H9 (cell line): ENCODE measurements around the gene CD164. TPM values are rescaled to one million over a fixed set of nuclear protein-coding genes. Genes with fewer than 3 reads are reported as not detected.

Source experiments
- DNase-seq: peaks from one replicate; pipeline ENCODE4 v3.0.0-alpha.2; 2017
- H2AFZ ChIP-seq: one replicate; pipeline ENCODE4 v1.6.1; 2013; ENCODE audit warnings: mild to moderate bottlenecking, low read length, control low read depth, moderate library complexity
- H2AK5ac ChIP-seq: 2 replicates; pipeline ENCODE4 v1.6.1; 2013; ENCODE audit warnings: low read length, control low read depth, mixed read lengths; ENCODE audit not compliant: insufficient read length
- H2BK120ac ChIP-seq: one replicate; pipeline ENCODE4 v1.6.1; 2013; ENCODE audit warnings: low read depth, mild to moderate bottlenecking, low read length, control low read depth, inconsistent platforms; ENCODE audit not compliant: poor library complexity, severe bottlenecking
- H2BK12ac ChIP-seq: 2 replicates; pipeline ENCODE4 v1.6.1; 2013; ENCODE audit warnings: low read length, control low read depth, mixed read lengths, low read depth; ENCODE audit not compliant: insufficient read length
- H2BK15ac ChIP-seq: 2 replicates; pipeline ENCODE4 v1.6.1; 2013; ENCODE audit warnings: low read depth, low read length, control low read depth
- H2BK20ac ChIP-seq: one replicate; pipeline ENCODE4 v1.6.1; 2013; ENCODE audit warnings: low read depth, mild to moderate bottlenecking, low read length, control low read depth, inconsistent platforms; ENCODE audit not compliant: poor library complexity, severe bottlenecking
- H2BK5ac ChIP-seq: 2 replicates; pipeline ENCODE4 v1.6.1; 2013; ENCODE audit warnings: low read length, control low read depth, mixed read lengths; ENCODE audit not compliant: insufficient read length
- H3K14ac ChIP-seq: 2 replicates; pipeline ENCODE4 v1.6.1; 2013; ENCODE audit warnings: low read length, control low read depth; ENCODE audit not compliant: insufficient read depth
- H3K18ac ChIP-seq: 2 replicates; pipeline ENCODE4 v1.6.1; 2013; ENCODE audit warnings: low read depth, mild to moderate bottlenecking, mixed read lengths, low read length, control low read depth; ENCODE audit not compliant: insufficient read length
- H3K23ac ChIP-seq: 2 replicates; pipeline ENCODE4 v1.6.1; 2013; ENCODE audit warnings: low read length, control low read depth, mixed read lengths, low read depth; ENCODE audit not compliant: insufficient read length
- H3K23me2 ChIP-seq: 2 replicates; pipeline ENCODE4 v1.6.1; 2013; ENCODE audit warnings: low read depth, mild to moderate bottlenecking, mixed read lengths, low read length, control low read depth; ENCODE audit not compliant: insufficient read length, poor library complexity, severe bottlenecking
- H3K27ac ChIP-seq: 2 replicates; pipeline ENCODE4 v1.5.1; 2013; ENCODE audit warnings: low read length, control low read depth, mixed read lengths, low read depth; ENCODE audit not compliant: insufficient read length
- H3K27me3 ChIP-seq: 2 replicates; pipeline ENCODE4 v1.6.1; 2013; ENCODE audit warnings: low read length, control low read depth, inconsistent platforms; ENCODE audit not compliant: insufficient read depth
- H3K4ac ChIP-seq: 2 replicates; pipeline ENCODE4 v1.6.1; 2013; ENCODE audit warnings: low read depth, mild to moderate bottlenecking, control low read depth, inconsistent platforms, low read length, moderate library complexity
- H3K4me1 ChIP-seq: 2 replicates; pipeline ENCODE4 v1.6.1; 2013; ENCODE audit warnings: low read length, control low read depth, inconsistent platforms; ENCODE audit not compliant: insufficient read depth
- H3K4me2 ChIP-seq: 2 replicates; pipeline ENCODE4 v1.6.1; 2013; ENCODE audit warnings: low read length, control low read depth, mixed read lengths; ENCODE audit not compliant: insufficient read length, insufficient read depth
- H3K56ac ChIP-seq: 2 replicates; pipeline ENCODE4 v1.6.1; 2013; ENCODE audit warnings: low read depth, mild to moderate bottlenecking, mixed read lengths, low read length, control low read depth; ENCODE audit not compliant: insufficient read length
- H3K79me1 ChIP-seq: 2 replicates; pipeline ENCODE4 v1.6.1; 2013; ENCODE audit warnings: low read depth, mild to moderate bottlenecking, moderate library complexity, low read length, control low read depth, inconsistent platforms; ENCODE audit not compliant: insufficient read depth, poor library complexity, severe bottlenecking
- H3K79me2 ChIP-seq: 2 replicates; pipeline ENCODE4 v1.6.1; 2013; ENCODE audit warnings: low read length, control low read depth, inconsistent platforms; ENCODE audit not compliant: insufficient read depth
- H3K9ac ChIP-seq: 2 replicates; pipeline ENCODE4 v1.6.1; 2013; ENCODE audit warnings: low read length, control low read depth, mixed read lengths; ENCODE audit not compliant: insufficient read length; ENCODE audit errors: extremely low read depth
- H3K9me3 ChIP-seq: one replicate; pipeline ENCODE4 v1.6.1; 2013; ENCODE audit warnings: low read depth, low read length, inconsistent platforms; ENCODE audit not compliant: control insufficient read depth
- H3T11ph ChIP-seq: one replicate; pipeline ENCODE4 v1.6.1; 2013; ENCODE audit warnings: mild to moderate bottlenecking, low read length, control low read depth, inconsistent platforms
- H4K20me1 ChIP-seq: one replicate; pipeline ENCODE4 v1.6.1; 2013; ENCODE audit not compliant: control insufficient read depth, insufficient read length, insufficient read depth
- H4K5ac ChIP-seq: 2 replicates; pipeline ENCODE4 v1.6.1; 2013; ENCODE audit warnings: low read depth, mild to moderate bottlenecking, mixed read lengths, low read length, control low read depth; ENCODE audit not compliant: insufficient read length
- H4K8ac ChIP-seq: replicated peaks from 2 replicates; pipeline ENCODE4 v1.6.1; 2013; ENCODE audit warnings: low read length, control low read depth, mixed read lengths, low read depth; ENCODE audit not compliant: insufficient read length
- H4K91ac ChIP-seq: 2 replicates; pipeline ENCODE4 v1.6.1; 2013; ENCODE audit warnings: low read depth, mild to moderate bottlenecking, moderate library complexity, mixed read lengths, low read length, control low read depth; ENCODE audit not compliant: insufficient read length
- H3K27ac Mint-ChIP-seq, 3 experiments: 2 replicates in 2 of 3; 3 replicates in 1 of 3; pipeline ENCODE4 v1.8.0; 2020 to 2021; ENCODE audit warnings: mixed read lengths in 3 of 3, mild to moderate bottlenecking in 1 of 3, moderate library complexity in 1 of 3
- H3K27me3 Mint-ChIP-seq: 2 replicates; pipeline ENCODE4 v1.8.0; 2021; ENCODE audit warnings: low read depth, mild to moderate bottlenecking, moderate library complexity, mixed read lengths
- H3K36me3 Mint-ChIP-seq, 3 experiments: 2 replicates in 2 of 3; 3 replicates in 1 of 3; pipeline ENCODE4 v1.8.0; 2020 to 2021; ENCODE audit warnings: low read depth in 3 of 3, mixed read lengths in 3 of 3; ENCODE audit not compliant: insufficient read depth in 1 of 3
- H3K4me1 Mint-ChIP-seq, 2 experiments: 2 replicates each; pipeline ENCODE4 v1.8.0; 2020; ENCODE audit warnings: mixed read lengths in 2 of 2
- H3K4me3 Mint-ChIP-seq, 2 experiments: 2 replicates in 1 of 2; 3 replicates in 1 of 2; pipeline ENCODE4 v1.8.0; 2020 to 2021; ENCODE audit warnings: mild to moderate bottlenecking in 2 of 2, mixed read lengths in 2 of 2, moderate library complexity in 1 of 2
- H3K9me3 Mint-ChIP-seq, 2 experiments: 2 replicates in 1 of 2; 3 replicates in 1 of 2; pipeline ENCODE4 v1.8.0; 2020; ENCODE audit warnings: mild to moderate bottlenecking in 2 of 2, mixed read lengths in 2 of 2, moderate library complexity in 1 of 2
- CTCF ChIP-seq: fragments of 200-600 bp; sonication (generic); conservative IDR thresholded peaks from 3 replicates; pipeline ENCODE4 v1.8.0; 2021; ENCODE audit warnings: antibody characterized with exemption, mild to moderate bottlenecking
- WGBS: extraction: QIAGEN DNeasy Blood & Tissue Kit; methylation state at CpG from one replicate; pipeline ENCODE4 v1.1.7; 2013; ENCODE audit warnings: missing lambda C conversion rate, low lambda C conversion rate, mixed read lengths; ENCODE audit not compliant: insufficient read length; ENCODE audit errors: extremely low coverage; 5-methylcytosine and 5-hydroxymethylcytosine counted together
- total RNA-seq: library from RNA; stranded (reverse); gene quantifications from 2 replicates; pipeline ENCODE4 v1.2.1, GENCODE V29; 2021

CD164 gene
- total RNA-seq, 1 experiment from 2014 or later = 130 TPM

- Mint-ChIP-seq H3K4me3 (no peak overlapping the region), H3K27ac (peak overlapping the region in 1 of 3 experiments; percentile 53; a peak in 1 of 7 replicates), H3K36me3 (peaks cover 47 to 82% (median 70%) of the 10 kb centered on the region in 3 experiments), H3K27me3 (no peaks in the 10 kb centered on the region), H3K4me1 (no peaks in the 10 kb centered on the region), H3K9me3 (no peaks in the 10 kb centered on the region)
- H4K5ac ChIP-seq = no peak overlapping the region
- no peaks in the 10 kb centered on the region for H3K4me1 ChIP-seq
- H2BK20ac ChIP-seq = no peak overlapping the region
- H2BK12ac ChIP-seq = no peak overlapping the region
- H4K20me1 ChIP-seq = no peaks in the 10 kb centered on the region
- no peak overlapping the region for H3K18ac ChIP-seq
- no peak overlapping the region for H3K27ac ChIP-seq
- no peak overlapping the region for H2BK120ac ChIP-seq
- no peak overlapping the region for H4K8ac ChIP-seq
- no peaks in the 10 kb centered on the region for H3K79me1 ChIP-seq
- no peak overlapping the region for H3K4ac ChIP-seq
- H2AFZ ChIP-seq = no peak overlapping the region
- no CpG with 5 or more reads among the region's 4 CpGs for WGBS
- no peak overlapping the region for H4K91ac ChIP-seq
- no peak overlapping the region for H2BK5ac ChIP-seq
- H3K9me3 ChIP-seq = no peaks in the 10 kb centered on the region
- no peak overlapping the region for H3T11ph ChIP-seq
- H3K56ac ChIP-seq = no peak overlapping the region
- H3K14ac ChIP-seq = no peak overlapping the region
- H3K79me2 ChIP-seq = peaks cover 2% of the 10 kb centered on the region
- no peaks in the 10 kb centered on the region for H3K27me3 ChIP-seq
- H2AK5ac ChIP-seq = no peak overlapping the region
- H3K9ac ChIP-seq = no peak overlapping the region
- H3K23me2 ChIP-seq = no peaks in the 10 kb centered on the region
- no peak for TF ChIP-seq CTCF
- H3K23ac ChIP-seq = no peak overlapping the region
- no peak overlapping the region for H2BK15ac ChIP-seq
- no peak for DNase-seq
- H3K4me2 ChIP-seq = no peak overlapping the region
Observed at GRCh38 chr6:109373762-109374161, 8.5 kb downstream of the CD164 start.
